ENCODE data around the gene SELENOS.

SELENOS gene

GRCh38 chr15:101250873-101251829 lies 26.1 kb downstream of the SELENOS start:
- DNase-seq = no peak

- DNase-seq = no peak
These were observed 26.9 kb downstream of the SELENOS start for GRCh38 chr15:101250341-101250831.

- no peak for DNase-seq
These were observed 29.0 kb downstream of the SELENOS start for GRCh38 chr15:101248274-101248673.

- no peak for DNase-seq
These were observed 30.2 kb downstream of the SELENOS start for GRCh38 chr15:101246824-101247745.

- DNase-seq = no peak
These were observed 30.9 kb downstream of the SELENOS start for GRCh38 chr15:101246391-101246790.

GRCh38 chr15:101244889-101245668 lies 32.2 kb downstream of the SELENOS start:
- DNase-seq = no peak

GRCh38 chr15:101244036-101244781 lies 33.1 kb downstream of the SELENOS start:
- DNase-seq = no peak

- DNase-seq = no peak
These were observed 33.9 kb downstream of the SELENOS start for GRCh38 chr15:101243420-101243819.

- no peak for DNase-seq
These were observed 34.3 kb downstream of the SELENOS start for GRCh38 chr15:101242999-101243336.

- no peak for DNase-seq
These were observed 34.9 kb downstream of the SELENOS start for GRCh38 chr15:101242160-101242998.

- DNase-seq = no peak
These were observed 36.9 kb downstream of the SELENOS start for GRCh38 chr15:101240358-101240757.

GRCh38 chr15:101239724-101240136 lies 37.6 kb downstream of the SELENOS start:
- no peak for DNase-seq

- DNase-seq = no peak
These were observed 40.0 kb downstream of the SELENOS start for GRCh38 chr15:101237251-101237650.

GRCh38 chr15:101233651-101234280 lies 43.5 kb downstream of the SELENOS start:
- no peak for DNase-seq

GRCh38 chr15:101232677-101233076 lies 44.6 kb downstream of the SELENOS start:
- no peak for DNase-seq

- no peak for DNase-seq
These were observed 49.0 kb downstream of the SELENOS start for GRCh38 chr15:101228313-101228712.

- DNase-seq = no peak
These were observed 51.6 kb downstream of the SELENOS start for GRCh38 chr15:101225658-101226057.
